HG03103 (cell line): Measurements from ENCODE around the gene HSF5.

Experiments used
- ATAC-seq: cut with Tn5 transposase; IDR thresholded peaks from one replicate; pipeline ENCODE4 v1.9.1; 2021; ENCODE audit warnings: low read depth; ENCODE audit not compliant: unreplicated experiment

HSF5 gene

GRCh38 chr17:58391302-58391984, 96.8 kb downstream of the HSF5 start:
- no peak for ATAC-seq

- no peak for ATAC-seq
These were observed 97.3 kb downstream of the HSF5 start for GRCh38 chr17:58390884-58391283.

GRCh38 chr17:58388302-58389190, 99.7 kb downstream of the HSF5 start:
- ATAC-seq = no peak

GRCh38 chr17:58387834-58388233, 100.4 kb downstream of the HSF5 start:
- no peak for ATAC-seq

- ATAC-seq = no peak
These were observed 101.5 kb downstream of the HSF5 start for GRCh38 chr17:58386708-58387107.

GRCh38 chr17:58385359-58385899, 102.8 kb downstream of the HSF5 start:
- no peak for ATAC-seq

- ATAC-seq = no peak
These were observed 103.3 kb downstream of the HSF5 start for GRCh38 chr17:58384897-58385296.

- no peak for ATAC-seq
These were observed 104.2 kb downstream of the HSF5 start for GRCh38 chr17:58383892-58384462.

- ATAC-seq = no peak
These were observed 105.4 kb downstream of the HSF5 start for GRCh38 chr17:58382872-58383242.

- ATAC-seq = no peak
These were observed 105.9 kb downstream of the HSF5 start for GRCh38 chr17:58382108-58382871.

GRCh38 chr17:58381124-58382035, 106.8 kb downstream of the HSF5 start:
- ATAC-seq = no peak

- ATAC-seq = no peak
These were observed 107.7 kb downstream of the HSF5 start for GRCh38 chr17:58380207-58381123.

- ATAC-seq = no peak
These were observed 108.7 kb downstream of the HSF5 start for GRCh38 chr17:58379511-58379824.

- ATAC-seq = no peak
These were observed 109.3 kb downstream of the HSF5 start for GRCh38 chr17:58378733-58379510.

GRCh38 chr17:58377661-58378060, 110.5 kb downstream of the HSF5 start:
- no peak for ATAC-seq

- ATAC-seq = no peak
These were observed 111.1 kb downstream of the HSF5 start for GRCh38 chr17:58377093-58377601.

- no peak for ATAC-seq
These were observed 111.7 kb downstream of the HSF5 start for GRCh38 chr17:58376472-58377000.
